HG02610 (cell line): ENCODE data around the gene MAP2.

ENCODE experiments used
- ATAC-seq: cut with Tn5 transposase; IDR thresholded peaks from one replicate; pipeline ENCODE4 v1.9.1; 2021; ENCODE audit warnings: mild to moderate bottlenecking, moderate library complexity; ENCODE audit not compliant: unreplicated experiment

MAP2 gene

GRCh38 chr2:209772290-209772685, 348.4 kb downstream of the MAP2 start:
- no peak for ATAC-seq

GRCh38 chr2:209773377-209773776, 349.5 kb downstream of the MAP2 start:
- ATAC-seq: no peak
